Osteoblast (primary cell): ENCODE data around the gene MSANTD2. TPM values are rescaled to one million over a fixed set of nuclear protein-coding genes. Genes with fewer than 3 reads are reported as not detected.

Experiments used
- DNase-seq: peaks from one replicate; pipeline ENCODE4 v3.0.0; 2011; ENCODE audit warnings: low spot score, mixed read lengths; ENCODE audit not compliant: insufficient read length; ENCODE audit errors: missing footprints
- H2AFZ ChIP-seq: 2 replicates; pipeline ENCODE4 v1.6.0; 2011; ENCODE audit warnings: mild to moderate bottlenecking, low read length
- H3K27ac ChIP-seq: 2 replicates; pipeline ENCODE4 v1.5.1; 2011; ENCODE audit warnings: mild to moderate bottlenecking, low read depth, low read length, moderate library complexity
- H3K27me3 ChIP-seq: 2 replicates; pipeline ENCODE4 v1.6.0; 2012; ENCODE audit warnings: mild to moderate bottlenecking, control low read depth, inconsistent platforms, low read length, moderate library complexity; ENCODE audit not compliant: insufficient read depth
- H3K36me3 ChIP-seq: 2 replicates; pipeline ENCODE4 v1.5.1; 2011; ENCODE audit warnings: mild to moderate bottlenecking, low read length, control low read depth, moderate library complexity; ENCODE audit not compliant: insufficient read depth
- H3K4me1 ChIP-seq: 2 replicates; pipeline ENCODE4 v1.5.1; 2011; ENCODE audit warnings: mild to moderate bottlenecking, low read length, control low read depth, moderate library complexity; ENCODE audit not compliant: insufficient read depth
- H3K4me2 ChIP-seq: 2 replicates; pipeline ENCODE4 v1.6.0; 2011; ENCODE audit warnings: mild to moderate bottlenecking, low read length; ENCODE audit not compliant: insufficient read depth
- H3K4me3 ChIP-seq: fragments of 200-600 bp; sonication (generic); 3 replicates; pipeline ENCODE4 v1.5.1; 2012; ENCODE audit warnings: mild to moderate bottlenecking, low read length, inconsistent platforms; ENCODE audit not compliant: insufficient read depth
- H3K79me2 ChIP-seq: 2 replicates; pipeline ENCODE4 v1.6.0; 2012; ENCODE audit warnings: mild to moderate bottlenecking, low read length, control low read depth, inconsistent platforms; ENCODE audit not compliant: insufficient read depth
- H3K9me3 ChIP-seq: 2 replicates; pipeline ENCODE4 v1.5.1; 2011; ENCODE audit warnings: low read depth, low read length, control low read depth
- H4K20me1 ChIP-seq: 2 replicates; pipeline ENCODE4 v1.6.0; 2012; ENCODE audit warnings: mild to moderate bottlenecking, low read length, control low read depth; ENCODE audit not compliant: insufficient read depth
- CTCF ChIP-seq: IDR thresholded peaks from 2 replicates; pipeline ENCODE4 v1.5.1; 2011; ENCODE audit warnings: mild to moderate bottlenecking, low read depth, low read length, moderate library complexity; ENCODE audit errors: extremely low read depth
- total RNA-seq: library from RNA; depleted of rRNA; stranded (reverse); fragments of >200 nt; gene quantifications from 2 replicates; pipeline ENCODE4 v1.2.3, GENCODE V29; 2012

Gene MSANTD2
- total RNA-seq, 1 donor: 10.9 TPM

GRCh38 chr11:124839972-124840621 is 39.9 kb upstream of the MSANTD2 start:
- H4K20me1 ChIP-seq: no peaks in the 10 kb centered on the region
- peaks cover 75% of the 10 kb centered on the region for H3K27me3 ChIP-seq
- DNase-seq: no peak
- H2AFZ ChIP-seq: peak overlapping the region; percentile 35
- peak overlapping the region; percentile 45 for H3K4me3 ChIP-seq
- peaks cover 2% of the 10 kb centered on the region for H3K9me3 ChIP-seq
- no peak for TF ChIP-seq CTCF
- peak overlapping the region; percentile 51 for H3K4me2 ChIP-seq
- no peak overlapping the region for H3K27ac ChIP-seq
- no peaks in the 10 kb centered on the region for H3K36me3 ChIP-seq
- H3K4me1 ChIP-seq: peaks cover 4% of the 10 kb centered on the region
- no peaks in the 10 kb centered on the region for H3K79me2 ChIP-seq

- Histone ChIP-seq H3K9me3 (no peaks in the 10 kb centered on the region), H3K36me3 (no peaks in the 10 kb centered on the region), H2AFZ (peak overlapping the region; percentile 35), H3K4me2 (peak overlapping the region; percentile 51), H3K4me1 (peaks cover 4% of the 10 kb centered on the region), H3K79me2 (no peaks in the 10 kb centered on the region), H3K4me3 (peak overlapping the region; percentile 45), H4K20me1 (no peaks in the 10 kb centered on the region), H3K27me3 (peaks cover 68% of the 10 kb centered on the region), H3K27ac (no peak overlapping the region)
- TF ChIP-seq CTCF: no peak
- peak; percentile 74 for DNase-seq
Observed at GRCh38 chr11:124839128-124839971, 39.1 kb upstream of the MSANTD2 start.

GRCh38 chr11:124838805-124839127 is 38.6 kb upstream of the MSANTD2 start:
- Histone ChIP-seq H3K9me3 (no peaks in the 10 kb centered on the region), H3K27me3 (peaks cover 65% of the 10 kb centered on the region), H2AFZ (no peak overlapping the region), H3K4me1 (peaks cover 4% of the 10 kb centered on the region), H3K36me3 (no peaks in the 10 kb centered on the region), H3K27ac (no peak overlapping the region), H3K79me2 (no peaks in the 10 kb centered on the region), H4K20me1 (no peaks in the 10 kb centered on the region), H3K4me2 (peak overlapping the region; percentile 51), H3K4me3 (no peak overlapping the region)
- TF ChIP-seq CTCF: no peak
- peak; percentile 41 for DNase-seq

GRCh38 chr11:124837491-124837856 is 37.3 kb upstream of the MSANTD2 start:
- peak overlapping the region; percentile 46 for H3K4me2 ChIP-seq
- no peaks in the 10 kb centered on the region for H3K79me2 ChIP-seq
- peak; percentile 65 for TF ChIP-seq CTCF
- H3K27me3 ChIP-seq: peaks cover 59% of the 10 kb centered on the region
- no peak overlapping the region for H3K27ac ChIP-seq
- H2AFZ ChIP-seq: no peak overlapping the region
- H3K4me3 ChIP-seq: no peak overlapping the region
- no peaks in the 10 kb centered on the region for H3K36me3 ChIP-seq
- peaks cover 4% of the 10 kb centered on the region for H3K4me1 ChIP-seq
- H3K9me3 ChIP-seq: no peaks in the 10 kb centered on the region
- H4K20me1 ChIP-seq: no peaks in the 10 kb centered on the region
- DNase-seq: peak; percentile 93
